Mammary epithelial cell (primary cell): ENCODE measurements around the gene COL18A1.

ENCODE experiments used
- CTCF ChIP-seq, 2 donors: IDR thresholded peaks in 1 of 2; conservative IDR thresholded peaks in 1 of 2; 2 replicates each; pipeline ENCODE4 v1.5.1; 2011 to 2012; ENCODE audit warnings: inconsistent platforms in 2 of 2, low read length in 2 of 2, mild to moderate bottlenecking in 2 of 2, control low read depth in 1 of 2, low read depth in 1 of 2; ENCODE audit not compliant: insufficient read depth in 1 of 2; ENCODE audit errors: extremely low read depth in 1 of 2
- EZH2 ChIP-seq: IDR thresholded peaks from 2 replicates; pipeline ENCODE4 v1.6.1; 2012; ENCODE audit warnings: low read length, inconsistent platforms, borderline replicate concordance

- TF ChIP-seq CTCF (conservative IDR thresholded peaks at IDR 0.05 in 1 of 2, IDR thresholded peaks at IDR 0.05 in 1 of 2; ENCODE audit: extremely low read depth in 1 of 2, insufficient read depth in 1 of 2, low read depth in 1 of 2, low read length in 2 of 2) (no peak), EZH2 (no peak)
These were observed 56.4 kb downstream of the COL18A1 start for GRCh38 chr21:45461369-45461750.
